ENCODE measurements around the gene GPR158.

DNA sequence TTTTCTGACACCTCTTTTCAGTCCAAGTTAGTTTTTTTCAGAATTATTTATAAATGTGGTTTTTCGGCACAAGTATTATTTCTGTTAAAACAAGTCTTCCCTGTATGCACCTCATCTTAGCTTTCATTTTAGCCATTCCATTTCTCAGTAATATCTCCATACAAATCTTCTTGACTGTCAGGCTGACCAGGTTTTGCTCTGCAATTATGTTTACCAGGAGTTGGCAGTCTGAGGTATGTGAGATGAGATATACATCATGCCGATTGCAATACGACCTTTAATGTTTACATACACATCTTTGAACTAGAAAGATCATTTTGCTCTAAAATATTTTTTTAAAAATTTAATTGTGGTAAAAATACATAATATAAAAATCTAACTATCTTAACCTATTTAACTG is 209.8 kb downstream of the GPR158 start:
- TF ChIP-seq, protein P1, sequence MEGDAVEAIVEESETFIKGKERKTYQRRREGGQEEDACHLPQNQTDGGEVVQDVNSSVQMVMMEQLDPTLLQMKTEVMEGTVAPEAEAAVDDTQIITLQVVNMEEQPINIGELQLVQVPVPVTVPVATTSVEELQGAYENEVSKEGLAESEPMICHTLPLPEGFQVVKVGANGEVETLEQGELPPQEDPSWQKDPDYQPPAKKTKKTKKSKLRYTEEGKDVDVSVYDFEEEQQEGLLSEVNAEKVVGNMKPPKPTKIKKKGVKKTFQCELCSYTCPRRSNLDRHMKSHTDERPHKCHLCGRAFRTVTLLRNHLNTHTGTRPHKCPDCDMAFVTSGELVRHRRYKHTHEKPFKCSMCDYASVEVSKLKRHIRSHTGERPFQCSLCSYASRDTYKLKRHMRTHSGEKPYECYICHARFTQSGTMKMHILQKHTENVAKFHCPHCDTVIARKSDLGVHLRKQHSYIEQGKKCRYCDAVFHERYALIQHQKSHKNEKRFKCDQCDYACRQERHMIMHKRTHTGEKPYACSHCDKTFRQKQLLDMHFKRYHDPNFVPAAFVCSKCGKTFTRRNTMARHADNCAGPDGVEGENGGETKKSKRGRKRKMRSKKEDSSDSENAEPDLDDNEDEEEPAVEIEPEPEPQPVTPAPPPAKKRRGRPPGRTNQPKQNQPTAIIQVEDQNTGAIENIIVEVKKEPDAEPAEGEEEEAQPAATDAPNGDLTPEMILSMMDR (IDR thresholded peaks at IDR 0.05; ENCODE audit: insufficient read depth, low read length) = no peak
- TF ChIP-seq GABPA (IDR thresholded peaks at IDR 0.05; ENCODE audit: low read depth) (no peak), POLR2AphosphoS5 (IDR thresholded peaks at IDR 0.05; ENCODE audit: low read depth) (no peak)

All from HL-60 (cell line).